Stimulated activated CD8-positive, alpha-beta memory T cell treated with anti-CD3 and anti-CD28 coated beads, Interleukin-2, amount 100 ng/mL, for 48 hours (primary cell): ENCODE data around the gene RSPH1.

Experiments
- DNase-seq, 2 donors: peaks; one replicate each; pipeline ENCODE4 v3.0.0-alpha.2; 2020; ENCODE audit warnings: low read depth in 2 of 2

RSPH1 gene

DNA sequence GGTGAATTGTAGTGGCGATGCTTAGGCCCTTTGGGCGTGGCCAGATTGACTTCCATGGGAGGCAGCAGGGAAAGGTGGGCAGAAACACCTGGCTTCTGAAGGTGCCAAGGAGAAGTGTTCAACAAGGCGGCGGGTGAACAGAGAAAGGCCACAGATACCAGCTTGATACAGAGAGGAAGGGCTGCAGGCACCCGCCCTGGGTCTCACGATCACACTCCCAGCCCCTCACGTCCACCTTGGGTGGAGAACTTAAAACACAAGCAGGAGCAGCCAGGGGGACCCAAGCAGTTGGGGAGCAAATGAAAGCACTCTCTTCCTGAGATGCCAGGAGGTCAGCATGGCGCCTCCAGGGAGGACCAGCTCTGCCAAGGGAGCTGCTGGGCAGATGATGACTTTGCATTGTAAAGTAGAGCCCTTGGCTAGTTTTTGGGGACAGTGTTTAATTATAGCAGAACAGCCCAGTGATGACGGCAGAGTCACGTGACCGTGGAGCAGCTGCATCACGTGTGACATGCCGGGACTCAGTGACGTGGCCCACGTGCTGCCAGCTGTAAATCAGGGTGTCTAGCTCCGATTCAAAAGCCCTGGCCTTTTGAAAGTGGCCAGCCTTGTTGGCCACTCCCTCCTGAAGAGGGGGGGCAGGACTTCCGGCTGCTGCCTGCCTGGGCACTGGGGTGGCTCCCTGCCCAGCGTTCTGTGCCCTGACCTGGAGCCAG, 36.6 kb upstream of the RSPH1 start:
- DNase-seq: no peak

DNA sequence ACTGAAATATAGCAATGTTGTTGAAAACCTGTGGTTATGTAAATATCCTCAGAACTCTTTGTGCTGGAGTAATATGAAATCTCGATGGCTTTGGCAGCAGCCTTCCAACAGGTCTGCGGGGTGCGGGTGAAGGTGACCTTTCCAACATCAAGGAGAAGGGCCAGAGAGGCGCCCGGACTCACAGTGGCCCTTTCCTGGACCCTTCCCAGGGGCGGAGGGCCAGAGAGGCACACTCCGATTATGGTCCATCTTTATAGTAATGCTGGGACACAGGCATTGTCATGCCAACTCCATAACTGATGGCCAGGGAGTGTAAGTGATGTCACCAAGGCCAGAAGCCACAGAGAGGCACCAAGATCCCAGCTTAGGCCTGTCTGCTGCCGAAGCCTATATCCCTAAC, 35.7 kb upstream of the RSPH1 start:
- DNase-seq: no peak

DNA sequence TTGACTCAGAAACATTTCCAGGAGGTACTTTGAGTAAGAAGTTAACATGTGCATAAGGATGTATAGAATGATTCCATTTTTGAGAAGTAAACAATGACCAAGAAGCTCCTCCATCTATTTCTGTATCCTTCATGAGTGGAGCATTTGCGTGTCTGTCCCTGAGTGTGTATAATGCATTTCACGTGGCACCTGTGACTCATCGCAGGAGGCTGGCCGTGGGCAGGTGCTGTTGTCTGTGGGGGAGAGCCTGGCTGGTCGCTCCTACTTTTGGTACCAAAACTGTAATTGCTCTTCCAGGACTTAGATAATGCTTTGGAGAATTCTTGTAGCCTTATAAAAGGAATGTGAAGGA, 34.1 kb upstream of the RSPH1 start:
- no peak for DNase-seq

DNA sequence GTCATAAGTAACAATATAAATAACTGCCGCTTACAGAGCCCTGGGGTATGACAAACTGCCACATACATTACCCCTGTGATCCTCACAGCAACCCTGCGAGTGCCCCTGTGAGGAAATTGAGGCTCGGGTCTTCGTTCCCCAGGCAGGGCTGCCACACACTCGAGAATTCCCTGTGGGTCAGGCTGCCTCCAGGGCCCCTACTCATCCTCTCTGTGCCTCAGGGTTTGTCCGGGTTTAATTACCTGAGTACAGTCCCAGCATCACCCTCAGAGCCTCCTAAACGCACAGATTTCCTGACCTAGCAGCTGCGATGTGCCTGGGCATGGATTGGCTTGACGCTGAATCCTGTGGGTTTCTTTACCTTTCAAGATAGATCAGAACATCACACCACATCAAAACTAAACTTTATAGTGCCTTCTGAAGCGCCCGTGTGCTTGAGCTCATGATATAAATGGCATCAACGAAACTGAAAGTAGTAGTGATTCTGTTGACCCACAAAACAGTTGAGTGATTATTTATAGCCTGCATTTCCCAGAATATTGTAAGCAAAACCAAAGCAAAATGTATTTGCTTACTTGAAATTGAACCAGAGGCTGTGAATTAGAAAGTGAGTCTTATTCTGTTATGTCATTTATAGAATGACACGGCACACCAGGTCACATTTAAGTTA, 31.6 kb upstream of the RSPH1 start:
- DNase-seq: no peak

DNA sequence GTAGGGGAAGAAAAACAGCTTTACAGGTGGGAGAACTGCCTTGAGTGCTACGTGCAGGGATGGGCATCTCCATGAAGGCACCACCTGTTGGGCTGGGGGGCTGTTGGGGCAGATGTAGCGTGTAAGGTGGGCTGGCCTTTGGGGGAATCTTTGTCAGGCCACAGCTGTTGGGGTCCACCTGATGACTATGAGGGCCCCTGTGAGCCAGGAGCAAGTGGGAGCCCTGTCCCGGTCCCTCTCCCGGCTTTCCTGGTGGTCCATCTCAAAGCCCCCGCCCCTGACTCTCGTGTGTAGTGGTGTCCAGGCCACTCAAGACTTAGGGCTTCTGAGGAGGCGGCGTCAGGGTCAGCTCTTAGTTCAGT, 31.1 kb upstream of the RSPH1 start:
- DNase-seq: no peak

DNA sequence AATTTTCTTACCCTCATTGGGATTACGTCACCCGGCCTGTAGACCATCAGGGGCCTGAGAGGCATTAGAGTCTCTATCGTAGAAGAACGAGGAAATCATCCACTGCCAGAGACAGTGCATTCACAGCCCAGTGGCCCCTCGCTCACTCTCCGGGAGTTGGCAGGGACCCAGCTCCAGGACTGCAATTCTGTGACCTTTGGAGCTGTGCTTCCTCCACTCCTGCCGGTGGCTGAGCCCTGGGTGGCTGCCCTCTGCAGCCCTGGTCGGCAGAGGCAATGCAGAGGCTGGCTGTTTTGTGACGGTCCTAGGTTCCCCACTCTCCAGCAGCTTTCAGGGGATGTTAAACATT, 30.3 kb upstream of the RSPH1 start:
- no peak for DNase-seq

DNA sequence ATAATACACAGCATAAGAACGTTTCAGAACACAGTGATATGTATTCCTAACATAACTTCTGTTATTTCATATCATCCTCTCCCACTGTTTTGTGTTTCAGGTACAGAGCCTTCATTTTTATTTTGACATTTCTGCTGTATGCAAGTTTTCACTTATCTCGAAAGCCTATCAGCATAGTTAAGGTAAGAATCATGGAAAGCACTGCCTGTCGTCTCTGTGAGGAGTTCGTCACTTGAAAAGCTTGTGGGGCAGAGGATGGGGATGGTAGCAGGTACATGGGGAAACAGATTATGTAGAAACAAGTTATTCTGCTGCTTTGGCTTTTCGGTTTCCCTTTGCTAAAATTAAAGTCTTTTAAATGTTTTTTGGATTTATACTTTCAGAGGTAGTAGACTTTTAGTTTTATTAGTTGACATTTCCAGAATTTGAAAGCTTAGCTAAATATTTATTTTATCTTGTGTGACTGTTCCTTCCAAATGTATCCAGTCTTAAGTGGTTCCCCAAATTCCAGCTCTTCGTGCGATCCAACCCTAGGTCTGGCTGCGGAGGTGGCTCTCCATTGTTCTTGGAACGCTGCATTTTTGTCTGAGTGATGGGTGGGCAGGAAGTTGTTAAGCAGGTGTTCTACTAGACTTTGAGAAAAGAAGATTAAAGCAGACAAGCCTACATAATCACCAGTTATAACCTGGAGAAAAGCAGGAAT, 29.8 kb upstream of the RSPH1 start:
- no peak for DNase-seq

DNA sequence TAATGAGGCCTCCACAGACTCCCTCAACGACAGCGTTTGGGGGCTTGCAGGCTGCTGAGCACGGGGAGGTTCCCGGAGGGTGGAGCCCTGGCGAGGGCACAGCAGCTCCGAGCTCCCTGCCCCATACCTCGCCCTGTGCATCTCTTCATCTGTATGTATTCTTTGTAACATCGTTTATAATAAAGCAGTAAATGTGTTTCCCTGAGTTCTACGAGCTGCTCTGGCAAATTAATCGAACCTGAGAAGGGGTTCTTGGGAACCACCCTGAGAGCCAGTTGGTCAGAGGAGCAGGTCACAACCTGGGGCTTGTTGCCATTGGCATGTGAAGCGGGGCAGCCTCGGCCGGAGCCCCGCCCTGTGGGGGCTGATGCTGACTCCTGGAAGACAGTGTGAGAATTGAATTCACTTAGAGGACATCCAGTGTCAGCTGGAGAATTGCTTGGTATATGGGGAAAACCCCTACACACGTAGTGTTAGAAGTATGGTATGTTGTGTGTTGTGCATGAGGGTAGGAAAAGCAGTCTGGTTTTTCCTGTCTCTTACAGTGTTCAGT, 29.1 kb upstream of the RSPH1 start:
- no peak for DNase-seq

DNA sequence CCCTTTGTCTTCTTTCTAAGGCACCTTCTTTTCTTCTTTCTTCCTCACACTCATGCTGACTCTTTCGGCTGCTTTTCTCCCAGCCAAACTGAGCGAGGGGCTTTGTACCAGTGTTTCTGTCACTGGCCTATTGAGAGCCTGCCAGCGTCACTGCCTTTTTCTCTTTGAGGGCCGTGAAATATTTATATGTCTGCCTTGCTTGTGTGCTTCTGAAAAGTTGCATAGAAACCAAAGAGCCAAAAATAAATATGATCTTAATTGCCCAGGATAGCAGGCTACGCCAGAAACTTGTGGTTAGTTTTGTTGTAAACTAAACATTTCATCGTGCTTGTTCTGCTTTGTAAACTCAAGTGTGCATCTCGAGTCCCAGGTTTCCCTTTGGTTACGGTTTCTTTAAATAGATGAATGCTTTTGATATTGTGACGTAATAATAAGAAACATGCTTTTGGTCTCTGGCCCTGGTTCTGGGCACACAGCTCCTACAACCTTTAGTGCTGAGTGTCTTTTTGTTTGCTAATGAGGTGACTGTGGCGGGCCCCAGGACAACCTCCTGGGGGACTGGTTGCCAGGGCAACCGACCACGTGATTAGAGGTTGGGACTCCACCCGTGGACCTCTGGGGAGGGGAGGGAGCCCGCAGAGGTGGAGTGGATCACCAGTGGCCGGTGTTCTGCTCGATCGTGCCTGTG, 28.5 kb upstream of the RSPH1 start:
- DNase-seq: peak in 1 of 2 donors; percentile 39

DNA sequence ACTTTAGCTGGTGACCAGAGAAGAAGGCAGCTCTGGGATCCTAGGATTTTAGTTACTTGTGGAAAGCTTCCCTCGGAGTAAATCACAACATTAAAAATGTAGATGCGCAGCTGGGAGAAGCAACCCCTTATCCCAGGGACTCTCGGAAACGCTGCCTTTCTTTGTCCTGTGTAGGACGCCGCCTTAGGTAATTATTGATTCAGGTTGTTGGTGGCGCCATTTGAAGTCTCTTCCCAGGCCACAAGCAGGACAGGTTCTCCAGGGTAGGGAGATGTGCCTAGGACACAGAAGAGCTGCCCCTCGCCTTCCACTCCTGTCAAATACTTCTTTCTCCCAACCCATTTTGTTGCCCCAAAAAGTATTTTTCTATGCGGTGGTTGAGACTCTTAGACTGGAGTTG, 27.9 kb upstream of the RSPH1 start:
- DNase-seq: no peak

DNA sequence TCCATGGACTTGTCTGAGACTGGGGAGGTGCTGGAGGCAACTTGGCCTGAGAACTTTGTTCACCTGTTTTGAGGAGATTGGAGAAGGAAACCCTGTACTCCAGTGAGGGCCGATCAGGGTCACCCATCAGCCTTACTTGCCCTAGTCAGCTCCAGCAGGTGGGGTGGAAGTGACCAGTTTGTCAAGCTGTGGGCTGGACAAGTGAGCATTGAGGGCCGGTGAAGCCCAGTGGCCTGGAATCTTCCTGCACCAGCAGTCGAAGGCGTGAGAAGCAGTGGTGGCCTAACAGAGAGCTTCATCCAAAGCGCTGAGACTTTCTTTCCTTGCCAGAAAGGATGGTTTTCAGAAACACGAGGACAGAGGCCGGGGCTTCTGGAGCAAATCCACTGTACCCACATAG, 27.2 kb upstream of the RSPH1 start:
- DNase-seq: no peak

DNA sequence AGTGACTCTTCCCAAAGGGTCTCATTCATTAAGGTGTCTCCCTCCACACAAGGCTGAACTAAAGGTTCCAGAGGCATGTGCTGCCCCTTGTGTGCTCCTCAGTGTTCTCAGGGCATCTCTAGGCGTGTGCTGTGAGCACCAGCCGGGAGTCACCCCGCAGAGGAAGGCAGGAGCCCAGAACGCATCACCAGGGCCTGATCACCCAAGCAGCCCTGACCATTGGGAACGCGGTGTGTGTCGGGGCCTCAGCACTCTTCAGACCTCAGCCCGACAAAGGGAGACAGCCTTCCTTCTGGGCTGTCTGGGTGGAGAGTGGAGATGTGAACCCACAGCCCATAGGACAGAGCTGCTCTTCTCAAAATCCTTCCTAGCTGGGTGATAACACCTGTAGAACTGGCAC, 26.7 kb upstream of the RSPH1 start:
- DNase-seq: no peak

DNA sequence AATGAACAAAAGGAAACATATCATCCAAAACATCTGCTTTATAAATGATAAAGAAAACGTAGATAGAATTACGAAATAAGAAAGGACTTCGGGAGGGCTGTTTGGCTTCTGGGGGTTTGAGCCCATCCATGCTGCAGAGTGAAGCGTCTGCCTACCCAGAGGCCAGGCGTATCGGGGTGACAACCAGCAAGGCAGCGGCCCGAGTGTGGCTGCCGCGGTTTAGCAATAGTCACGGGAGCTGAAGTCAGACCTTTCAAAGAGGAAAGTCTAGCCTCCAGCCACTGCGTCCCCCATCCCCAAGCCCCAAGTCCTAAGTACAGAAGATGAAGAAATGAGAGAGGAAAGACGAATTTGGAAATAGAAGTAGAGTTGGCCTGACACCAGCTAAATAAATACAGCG, 26.2 kb upstream of the RSPH1 start:
- no peak for DNase-seq

DNA sequence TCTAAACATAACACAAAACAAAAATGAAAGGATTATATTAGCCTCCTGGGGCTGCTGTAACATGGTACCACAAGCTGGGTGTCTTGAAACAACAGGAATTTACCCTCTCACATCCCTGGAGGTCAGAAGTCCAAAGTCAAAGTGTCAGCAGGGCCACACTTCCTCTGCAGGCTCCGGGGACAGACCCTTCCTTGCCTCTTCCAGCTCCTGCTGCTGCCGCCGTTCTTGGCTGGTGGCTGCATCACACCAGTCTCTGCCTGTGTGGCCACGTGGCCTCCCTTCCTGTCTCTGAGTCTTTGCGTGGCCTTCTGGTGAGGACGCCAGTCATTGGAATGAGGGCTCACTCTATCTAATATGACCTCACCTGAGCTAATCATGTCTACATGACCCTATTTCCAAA, 25.8 kb upstream of the RSPH1 start:
- no peak for DNase-seq

DNA sequence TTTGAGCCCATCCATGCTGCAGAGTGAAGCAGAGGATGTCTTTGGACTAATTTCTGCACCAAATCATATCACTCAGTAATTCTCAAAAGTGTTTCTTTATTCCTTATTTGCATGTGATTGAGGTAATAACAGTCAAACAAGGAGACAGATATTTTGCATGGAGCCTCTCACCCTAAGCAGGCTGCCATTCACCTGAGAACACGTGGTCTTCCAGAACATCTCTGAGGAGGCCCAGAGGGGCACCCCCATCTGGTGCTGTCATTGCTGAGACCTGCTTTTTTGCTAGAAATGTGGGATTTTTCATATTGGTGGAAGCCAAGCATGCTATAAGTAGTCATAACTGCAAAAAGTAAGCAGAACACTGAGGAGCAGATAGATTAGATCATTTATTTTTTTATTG, 25.4 kb upstream of the RSPH1 start:
- DNase-seq: no peak

DNA sequence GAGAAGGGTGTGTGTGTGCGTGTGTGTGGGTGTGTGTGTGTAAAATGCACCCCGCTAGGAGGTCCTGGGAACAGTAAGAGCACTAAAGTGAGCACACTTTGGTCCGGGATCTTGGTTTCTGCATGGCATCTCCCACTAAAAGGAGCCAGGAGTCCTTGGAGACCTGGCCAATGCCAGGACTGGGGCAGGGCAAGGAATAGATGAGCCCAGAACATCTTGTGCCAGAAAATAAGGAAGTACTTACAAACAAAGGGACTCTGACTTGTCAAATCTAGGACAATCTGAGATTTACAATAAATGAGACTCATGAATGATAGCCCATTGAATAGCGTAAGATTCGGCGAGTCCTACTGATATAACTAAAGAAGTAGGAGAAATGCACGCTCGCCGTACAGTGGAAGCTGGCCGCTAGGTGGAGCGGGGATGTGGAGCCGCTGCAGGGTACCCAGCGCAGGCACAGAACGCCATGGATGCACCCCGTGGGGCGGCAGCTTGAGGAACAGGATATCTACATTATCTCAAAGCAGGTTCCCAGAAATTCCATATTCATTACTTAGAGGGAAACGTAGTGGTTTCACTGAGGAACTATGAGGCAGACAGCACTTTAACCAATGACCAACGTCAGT, 24.7 kb upstream of the RSPH1 start:
- DNase-seq: no peak

DNA sequence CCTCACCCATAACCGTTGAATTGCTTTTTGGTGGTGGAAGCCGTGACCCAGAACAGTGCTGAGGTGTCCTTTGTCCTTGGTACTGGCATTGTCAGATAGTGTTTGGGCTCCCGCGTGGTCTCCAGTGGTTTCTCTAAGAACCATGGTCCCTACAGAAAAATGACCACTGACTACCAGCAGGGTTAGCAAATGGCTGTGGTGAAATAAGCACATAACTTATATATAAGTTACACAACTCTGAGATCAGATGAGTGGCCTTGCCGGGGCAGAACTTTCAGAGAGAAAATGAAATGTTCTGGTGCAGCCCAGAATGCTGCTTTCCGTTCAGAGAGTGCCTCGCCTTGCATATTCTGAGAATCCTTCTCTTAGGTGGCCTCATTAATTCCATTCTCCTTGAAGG, 22.6 kb upstream of the RSPH1 start:
- DNase-seq: no peak

DNA sequence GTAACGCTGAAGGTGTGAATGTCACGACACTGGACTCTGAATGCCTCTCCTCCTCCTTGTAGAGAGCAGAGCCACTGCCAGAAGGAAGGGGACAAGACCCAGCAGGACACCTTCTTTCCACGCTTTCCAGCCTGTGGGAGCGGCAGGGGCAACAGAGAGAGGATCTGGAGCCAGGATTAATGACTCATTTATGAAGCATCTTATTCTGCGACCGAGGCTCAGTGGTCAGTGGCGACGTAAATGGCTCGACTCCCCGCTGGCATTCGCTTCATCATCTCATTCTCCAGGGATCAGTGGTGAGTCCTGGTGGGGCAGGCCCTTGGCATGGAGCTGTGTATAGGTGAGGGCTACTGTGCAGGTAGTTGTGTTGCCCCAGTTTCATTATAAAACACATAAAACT, 22.2 kb upstream of the RSPH1 start:
- no peak for DNase-seq

DNA sequence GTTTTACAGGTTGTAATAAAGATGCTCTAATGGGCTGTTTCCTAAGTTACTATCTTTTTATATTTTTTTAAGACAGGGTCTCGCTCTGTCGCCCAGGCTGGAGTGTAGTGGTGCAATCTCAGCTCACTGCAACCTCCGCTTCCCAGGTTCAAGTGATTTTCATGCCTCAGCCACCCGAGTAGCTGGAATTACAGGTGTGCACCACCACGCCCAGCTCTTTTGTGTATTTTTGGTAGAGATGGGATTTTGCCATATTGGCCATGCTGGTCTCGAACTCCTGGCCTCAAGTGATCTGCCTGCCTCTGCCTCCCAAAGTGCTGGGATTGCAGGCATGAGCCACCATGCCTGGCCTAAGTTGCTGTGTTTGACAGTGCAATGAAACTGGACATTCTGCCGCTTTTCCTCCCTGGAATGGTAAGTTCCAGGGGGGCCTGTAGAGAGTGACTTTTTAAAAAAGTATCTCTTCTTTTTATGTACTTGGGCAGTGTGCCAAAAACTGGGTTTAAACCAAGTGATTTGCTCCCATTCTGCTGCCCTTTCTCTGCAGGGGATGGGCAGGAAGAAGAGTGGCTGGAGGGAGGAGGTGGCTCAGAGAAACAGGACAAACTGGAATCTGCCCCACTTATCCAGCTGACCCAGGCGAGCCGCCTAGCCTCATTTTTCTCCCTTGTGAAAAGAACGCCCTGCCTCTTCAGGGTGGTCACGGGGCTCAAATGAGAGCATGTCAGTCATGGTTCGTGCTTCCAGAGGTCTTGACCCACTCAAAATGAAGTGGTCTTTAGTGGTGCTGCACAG, 19.9 kb upstream of the RSPH1 start:
- no peak for DNase-seq

DNA sequence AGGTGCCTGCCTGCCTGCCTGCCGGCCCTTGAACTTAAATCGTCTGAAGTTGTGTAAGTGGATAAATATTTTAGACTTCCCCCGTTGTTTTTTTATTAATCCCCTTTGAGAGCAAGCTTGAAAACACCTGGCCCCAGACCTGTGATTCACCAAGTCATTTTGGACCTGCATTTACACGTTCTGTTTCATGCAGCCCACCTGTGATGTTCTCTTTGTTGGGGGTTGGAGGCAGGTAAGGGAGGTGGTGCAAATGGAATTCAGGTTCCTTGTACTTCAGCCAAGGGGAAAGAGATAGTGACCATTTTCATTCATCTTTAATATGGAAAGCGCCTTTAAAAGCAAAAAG, 18.8 kb upstream of the RSPH1 start:
- DNase-seq: no peak
